Measurements from ENCODE around the gene TIGD6. TPM values are rescaled to one million over a fixed set of nuclear protein-coding genes. Genes with fewer than 3 reads are reported as not detected.

Gene TIGD6
- total RNA-seq, 5 donors from 2014 or later (not counting 1 experiment from before 2014, with no cell fraction given), result 1.7 to 4.5 (median 4.0) TPM

GRCh38 chr5:150000990-150001659, 671 bp upstream of the TIGD6 start:
- Histone ChIP-seq H3K27me3 (replicated peaks in 1 of 2; ENCODE audit: control insufficient read depth in 2 of 2, extremely low read depth in 1 of 2, insufficient read depth in 2 of 2, low read length in 1 of 2) (no peaks in the 10 kb centered on the region), H3K27ac (ENCODE audit: low read length) (peak overlapping the region; percentile 75), H3K4me3 (ENCODE audit: control insufficient read depth in 1 of 2, extremely low read depth in 1 of 2, low read length in 1 of 2) (peak overlapping the region; percentile 55 to 87), H3K36me3 (ENCODE audit: control insufficient read depth in 2 of 2, extremely low read depth in 1 of 2, insufficient read depth in 1 of 2, low read length in 1 of 2) (peaks cover 0 to 17% of the 10 kb centered on the region in 2 donors), H3K4me1 (ENCODE audit: control insufficient read depth in 1 of 2, extremely low read depth in 1 of 2, insufficient read depth in 2 of 2, low read length in 2 of 2) (peaks cover 7 to 28% of the 10 kb centered on the region in 2 experiments), H3K9me3 (no peaks in the 10 kb centered on the region)
- WGBS (ENCODE audit: insufficient coverage), result under 1% methylated on average over 42 of the region's 44 CpGs
- Mint-ChIP-seq H3K27me3 (no peaks in the 10 kb centered on the region), H3K36me3 (peaks cover 21% of the 10 kb centered on the region), H3K4me3 (peak overlapping the region; percentile 87 to 89 (median 87)), H3K9me3 (no peaks in the 10 kb centered on the region), H3K4me1 (peaks cover 46 to 55% (median 50%) of the 10 kb centered on the region in 3 donors), H3K27ac (peak overlapping the region; percentile 84 to 90)
- DNase-seq, result peak in 32 of 35 experiments; percentile 5 to 60 (median 20)
- ATAC-seq (replicated peaks in 1 of 4), result peak; percentile 11 to 30 (median 25)
- ChIA-PET CTCF (interaction anchor here in 1 of 2 donors (0.6 to 2.5 kb wide), 2 partner anchors 40 to 41 kb away, joined by 3 to 13 read pairs; partner anchors contain the start of gene SLC26A2), POLR2A (no interaction called here)

GRCh38 chr5:149999866-150000255, 593 bp downstream of the TIGD6 start:
- Mint-ChIP-seq H3K36me3 (peaks cover 20% of the 10 kb centered on the region), H3K4me3 (peak overlapping the region; percentile 87 to 89 (median 87)), H3K27ac (peak overlapping the region; percentile 88 to 93), H3K27me3 (no peaks in the 10 kb centered on the region), H3K9me3 (no peaks in the 10 kb centered on the region), H3K4me1 (peaks cover 45 to 53% (median 45%) of the 10 kb centered on the region in 3 donors)
- H3K36me3 ChIP-seq (ENCODE audit: control insufficient read depth in 2 of 2, extremely low read depth in 1 of 2, insufficient read depth in 1 of 2, low read length in 1 of 2), result peaks cover 0 to 12% of the 10 kb centered on the region in 2 donors
- WGBS (ENCODE audit: insufficient coverage), result 44% methylated on average over 1 of the region's 7 CpGs
- ChIA-PET CTCF (interaction anchor here in 1 of 2 donors (1.4 to 2.5 kb wide), 3 partner anchors 9 to 41 kb away, joined by 3 to 13 read pairs (median 4); partner anchors contain the start of gene SLC26A2), POLR2A (interaction anchor here in 1 of 2 donors (0.7 to 1.5 kb wide), 2 partner anchors 38 to 458 kb away, joined by 3 read pairs; no protein-coding TSS in a partner anchor)
- ATAC-seq (replicated peaks in 1 of 4) (no peak), DNase-seq (no peak)
- peak overlapping the region; percentile 75 for H3K27ac ChIP-seq (ENCODE audit: low read length)
- peaks cover 7 to 28% of the 10 kb centered on the region in 2 experiments for H3K4me1 ChIP-seq (ENCODE audit: control insufficient read depth in 1 of 2, extremely low read depth in 1 of 2, insufficient read depth in 2 of 2, low read length in 2 of 2)
- H3K27me3 ChIP-seq (replicated peaks in 1 of 2; ENCODE audit: control insufficient read depth in 2 of 2, extremely low read depth in 1 of 2, insufficient read depth in 2 of 2, low read length in 1 of 2), result no peaks in the 10 kb centered on the region
- H3K9me3 ChIP-seq, result no peaks in the 10 kb centered on the region
- peak overlapping the region; percentile 55 to 87 for H3K4me3 ChIP-seq (ENCODE audit: control insufficient read depth in 1 of 2, extremely low read depth in 1 of 2, low read length in 1 of 2)

- POLR2A ChIA-PET, result interaction anchor here (0.7 to 1.5 kb wide), 3 partner anchors 38 to 1253 kb away, joined by 3 read pairs; no protein-coding TSS in a partner anchor
- H3K4me1 ChIP-seq (ENCODE audit: control insufficient read depth in 1 of 2, extremely low read depth in 1 of 2, insufficient read depth in 2 of 2, low read length in 2 of 2), result peaks cover 7 to 28% of the 10 kb centered on the region in 2 experiments
- DNase-seq (no peak), ATAC-seq (replicated peaks in 1 of 4) (no peak)
- peak overlapping the region; percentile 87 to 89 (median 87) for H3K4me3 Mint-ChIP-seq
- H3K27me3 ChIP-seq (replicated peaks in 1 of 2; ENCODE audit: control insufficient read depth in 2 of 2, extremely low read depth in 1 of 2, insufficient read depth in 2 of 2, low read length in 1 of 2), result no peaks in the 10 kb centered on the region
- no peaks in the 10 kb centered on the region for H3K9me3 Mint-ChIP-seq
- H3K36me3 ChIP-seq (ENCODE audit: control insufficient read depth in 2 of 2, extremely low read depth in 1 of 2, insufficient read depth in 1 of 2, low read length in 1 of 2), result peaks cover 0 to 8% of the 10 kb centered on the region in 2 donors
- 94% methylated on average over 2 of the region's 3 CpGs for WGBS (ENCODE audit: insufficient coverage)
- H3K4me3 ChIP-seq (ENCODE audit: control insufficient read depth in 1 of 2, extremely low read depth in 1 of 2, low read length in 1 of 2), result no peak overlapping the region
- H3K27ac Mint-ChIP-seq, result peak overlapping the region; percentile 88 to 93
- H3K36me3 Mint-ChIP-seq, result peaks cover 16% of the 10 kb centered on the region
- no peaks in the 10 kb centered on the region for H3K9me3 ChIP-seq
- H3K27me3 Mint-ChIP-seq, result no peaks in the 10 kb centered on the region
- H3K4me1 Mint-ChIP-seq, result peaks cover 40 to 48% (median 40%) of the 10 kb centered on the region in 3 donors
- peak overlapping the region; percentile 75 for H3K27ac ChIP-seq (ENCODE audit: low read length)
- CTCF ChIA-PET, result interaction anchor here in 1 of 2 donors (1.4 to 2.5 kb wide), 3 partner anchors 10 to 40 kb away, joined by 3 to 13 read pairs (median 4); partner anchors contain the start of gene SLC26A2
Measured at GRCh38 chr5:149999359-149999758, 1.1 kb downstream of the TIGD6 start.

GRCh38 chr5:149998281-149998680, 2.2 kb downstream of the TIGD6 start:
- Mint-ChIP-seq H3K36me3 (peaks cover 11% of the 10 kb centered on the region), H3K4me1 (peaks cover 32 to 39% (median 32%) of the 10 kb centered on the region in 3 donors), H3K27me3 (no peaks in the 10 kb centered on the region), H3K9me3 (no peaks in the 10 kb centered on the region), H3K27ac (no peak overlapping the region), H3K4me3 (peak overlapping the region in 1 of 3 donors; percentile 87)
- ChIA-PET CTCF (no interaction called here), POLR2A (interaction anchor here in 1 of 2 donors (1.0 kb wide), 1 partner anchor 1254 kb away, joined by 3 read pairs; no protein-coding TSS in a partner anchor)
- Histone ChIP-seq H3K4me1 (ENCODE audit: control insufficient read depth in 1 of 2, extremely low read depth in 1 of 2, insufficient read depth in 2 of 2, low read length in 2 of 2) (peaks cover 7 to 26% of the 10 kb centered on the region in 2 experiments), H3K4me3 (ENCODE audit: control insufficient read depth in 1 of 2, extremely low read depth in 1 of 2, low read length in 1 of 2) (no peak overlapping the region), H3K9me3 (no peaks in the 10 kb centered on the region), H3K27ac (ENCODE audit: low read length) (no peak overlapping the region), H3K27me3 (replicated peaks in 1 of 2; ENCODE audit: control insufficient read depth in 2 of 2, extremely low read depth in 1 of 2, insufficient read depth in 2 of 2, low read length in 1 of 2) (no peaks in the 10 kb centered on the region), H3K36me3 (ENCODE audit: control insufficient read depth in 2 of 2, extremely low read depth in 1 of 2, insufficient read depth in 1 of 2, low read length in 1 of 2) (peaks cover 0 to 5% of the 10 kb centered on the region in 2 donors)
- WGBS (ENCODE audit: insufficient coverage), result 100% methylated on average over 1 of the region's 3 CpGs
- DNase-seq (no peak), ATAC-seq (replicated peaks in 1 of 4) (no peak)

GRCh38 chr5:149996205-149996890, 4.1 kb downstream of the TIGD6 start:
- ChIA-PET POLR2A (no interaction called here), CTCF (interaction anchor here in 1 of 2 donors (1.1 kb wide), 1 partner anchor 162 kb away, joined by 3 read pairs; no protein-coding TSS in a partner anchor)
- Mint-ChIP-seq H3K9me3 (no peaks in the 10 kb centered on the region), H3K4me3 (no peak overlapping the region), H3K4me1 (peaks cover 14 to 21% (median 15%) of the 10 kb centered on the region in 3 donors), H3K36me3 (peaks cover 11% of the 10 kb centered on the region), H3K27ac (no peak overlapping the region), H3K27me3 (no peaks in the 10 kb centered on the region)
- 100% methylated on average over 2 of the region's 6 CpGs for WGBS (ENCODE audit: insufficient coverage)
- H3K27ac ChIP-seq (ENCODE audit: low read length), result no peak overlapping the region
- peaks cover 0 to 14% of the 10 kb centered on the region in 2 experiments for H3K4me1 ChIP-seq (ENCODE audit: control insufficient read depth in 1 of 2, extremely low read depth in 1 of 2, insufficient read depth in 2 of 2, low read length in 2 of 2)
- no peaks in the 10 kb centered on the region for H3K9me3 ChIP-seq
- no peak overlapping the region for H3K4me3 ChIP-seq (ENCODE audit: control insufficient read depth in 1 of 2, extremely low read depth in 1 of 2, low read length in 1 of 2)
- no peaks in the 10 kb centered on the region for H3K27me3 ChIP-seq (replicated peaks in 1 of 2; ENCODE audit: control insufficient read depth in 2 of 2, extremely low read depth in 1 of 2, insufficient read depth in 2 of 2, low read length in 1 of 2)
- peaks cover 0 to 5% of the 10 kb centered on the region in 2 donors for H3K36me3 ChIP-seq (ENCODE audit: control insufficient read depth in 2 of 2, extremely low read depth in 1 of 2, insufficient read depth in 1 of 2, low read length in 1 of 2)
- DNase-seq (no peak), ATAC-seq (replicated peaks in 1 of 4) (no peak)

Measured in T-cell (primary cell).